GM18951 (cell line): ENCODE data around the gene GFPT2.

Experiments used
- POLR2A ChIP-seq: IDR thresholded peaks from 4 replicates; pipeline ENCODE4 v1.6.1; 2011; ENCODE audit warnings: mild to moderate bottlenecking; ENCODE audit not compliant: insufficient read length, insufficient read depth; ENCODE audit errors: extremely low read depth
- in situ Hi-C: fragments of 300-500 bp; cut with MboI; formaldehyde crosslinking; loops from one replicate; pipeline ENCODE4 v1.12.0; 2022; ENCODE audit warnings: low sequenced_read_pairs, mixed read lengths, inconsistent platforms; ENCODE audit not compliant: unreplicated experiment

GFPT2 gene

DNA sequence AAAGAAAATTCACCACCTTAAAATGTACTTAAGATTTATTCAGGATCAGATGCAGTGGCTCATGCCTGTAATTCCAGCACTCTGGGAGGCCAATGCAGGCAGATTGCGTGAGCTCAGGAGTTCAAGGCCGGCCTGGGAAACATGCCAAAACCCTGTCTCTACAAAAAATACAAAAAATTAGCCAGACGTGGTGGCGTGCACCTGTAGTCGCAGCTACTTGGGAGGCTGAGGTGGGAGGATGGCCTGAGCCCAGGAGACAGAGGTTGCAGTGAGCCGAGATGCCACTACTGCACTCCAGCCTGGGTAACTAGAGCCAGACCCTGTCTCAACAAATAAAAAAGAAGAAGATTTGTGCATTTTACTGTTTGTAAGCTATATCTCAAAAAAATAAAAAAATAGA, 34.7 kb upstream of the GFPT2 start:
- in situ Hi-C loops, result no loop called here
- TF ChIP-seq POLR2A, result no peak

- TF ChIP-seq POLR2A, result no peak
- in situ Hi-C loops, result no loop called here
These were observed 29.8 kb upstream of the GFPT2 start for GRCh38 chr5:180382926-180383325.

GRCh38 chr5:180381851-180382480, 28.8 kb upstream of the GFPT2 start:
- in situ Hi-C loops, result no loop called here
- no peak for TF ChIP-seq POLR2A

DNA sequence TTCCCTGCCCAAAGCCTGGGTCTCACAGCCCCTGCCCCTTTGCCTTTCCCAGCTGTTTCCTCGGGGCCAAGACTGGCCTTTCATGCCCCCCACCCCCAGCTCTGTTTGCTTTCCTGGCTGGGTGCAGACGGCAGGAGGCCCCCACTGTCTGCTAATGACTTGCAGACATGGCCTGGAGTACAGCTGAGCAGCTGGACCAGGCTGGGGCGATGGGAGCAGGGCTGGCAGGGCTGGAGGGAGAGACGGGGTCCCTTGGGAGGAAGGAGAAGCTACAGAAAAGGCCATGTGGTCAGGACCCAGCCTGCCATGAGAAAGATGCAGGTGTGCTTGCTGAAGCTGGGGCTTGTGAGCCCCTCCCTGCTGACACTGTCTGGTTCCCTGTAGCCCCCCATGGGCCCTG, 28.3 kb upstream of the GFPT2 start:
- in situ Hi-C loops, result no loop called here

GRCh38 chr5:180380856-180381255, 27.7 kb upstream of the GFPT2 start:
- no peak for TF ChIP-seq POLR2A
- in situ Hi-C loops, result no loop called here

More for the DNA sequence above, 28.3 kb upstream of the GFPT2 start:
- no peak for TF ChIP-seq POLR2A

DNA sequence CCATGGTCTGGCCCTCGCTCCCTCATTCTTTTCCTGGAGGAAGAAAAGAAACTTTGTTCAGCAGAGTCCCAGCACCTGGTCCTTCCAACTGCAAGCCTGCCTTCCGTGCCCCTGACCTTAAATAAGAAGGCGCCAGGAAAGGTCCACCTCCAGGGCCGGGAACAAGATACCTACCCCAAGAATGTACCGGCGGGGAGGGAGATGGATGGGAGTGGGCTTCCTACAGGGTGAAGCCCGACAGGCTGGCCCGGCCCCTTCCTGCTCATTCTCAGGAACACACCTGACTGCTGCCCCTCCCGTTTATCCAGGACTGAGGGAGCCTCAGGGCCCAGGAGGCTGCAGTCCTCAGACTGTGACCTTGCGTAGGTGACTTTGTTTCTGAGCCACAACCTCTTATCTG, 27.3 kb upstream of the GFPT2 start:
- in situ Hi-C loops, result no loop called here

DNA sequence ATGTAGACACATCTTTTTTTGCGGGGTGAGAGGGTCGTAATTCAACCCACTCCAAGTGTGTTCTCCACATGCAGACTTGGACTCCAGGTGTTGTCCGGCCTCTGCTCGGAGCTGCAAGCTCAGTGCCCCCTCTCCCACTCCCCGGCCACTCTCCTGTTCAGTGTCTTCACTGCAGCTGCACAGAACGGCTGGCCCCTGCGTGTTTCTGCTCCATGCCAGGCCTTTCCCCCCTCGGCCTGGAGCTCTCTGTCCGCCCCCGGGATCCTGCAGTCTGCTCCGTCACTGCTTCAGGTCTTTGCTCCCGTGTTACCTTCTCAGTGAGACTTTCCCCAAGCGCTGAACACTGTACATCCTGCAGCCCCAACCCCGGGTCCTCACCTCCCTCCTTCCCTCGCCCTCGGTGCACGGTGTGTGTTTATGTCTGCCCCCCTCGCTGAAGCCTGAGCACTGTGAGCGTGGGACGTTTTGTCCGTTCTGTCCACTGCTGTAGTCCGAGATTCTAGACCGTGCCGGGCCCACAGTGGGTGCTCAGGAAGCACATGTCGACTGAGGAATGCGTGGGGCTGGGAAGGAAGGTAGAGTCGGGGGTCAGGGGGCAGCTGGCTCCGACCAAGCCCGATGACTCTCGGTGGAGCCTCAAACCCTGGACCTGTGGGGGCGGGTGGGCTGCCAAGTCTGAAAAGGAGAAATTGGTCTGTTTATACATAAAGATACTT, 26.4 kb upstream of the GFPT2 start:
- in situ Hi-C loops, result no loop called here

More for the DNA sequence above, 27.3 kb upstream of the GFPT2 start:
- no peak for TF ChIP-seq POLR2A

GRCh38 chr5:180378438-180379344, 25.6 kb upstream of the GFPT2 start:
- in situ Hi-C loops, result no loop called here
- TF ChIP-seq POLR2A, result no peak

More for the DNA sequence above, 26.4 kb upstream of the GFPT2 start:
- no peak for TF ChIP-seq POLR2A

GRCh38 chr5:180377556-180378197, 24.5 kb upstream of the GFPT2 start:
- in situ Hi-C loops, result no loop called here
- no peak for TF ChIP-seq POLR2A

DNA sequence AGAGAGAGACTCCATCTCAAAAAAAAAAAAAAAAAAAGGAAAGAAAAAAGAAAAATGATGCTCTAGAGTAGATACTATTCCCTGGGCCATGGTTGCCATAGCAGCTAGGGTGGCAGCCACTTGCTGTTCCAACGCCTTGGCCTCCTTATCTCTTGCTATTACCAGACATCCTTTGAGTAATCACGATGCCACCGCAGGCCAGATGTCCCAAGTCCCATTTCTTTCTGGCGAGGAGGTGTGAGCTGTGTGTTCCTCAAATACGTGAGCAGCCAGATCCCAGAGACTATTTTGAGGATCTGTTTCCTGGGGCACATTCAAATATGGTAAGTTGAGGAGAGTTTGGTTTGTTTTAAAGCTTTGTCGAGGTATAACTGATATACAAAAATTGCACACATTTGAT, 23.4 kb upstream of the GFPT2 start:
- in situ Hi-C loops, result no loop called here
- TF ChIP-seq POLR2A, result no peak

GRCh38 chr5:180375955-180376354, 22.8 kb upstream of the GFPT2 start:
- in situ Hi-C loops, result no loop called here
- TF ChIP-seq POLR2A, result no peak

DNA sequence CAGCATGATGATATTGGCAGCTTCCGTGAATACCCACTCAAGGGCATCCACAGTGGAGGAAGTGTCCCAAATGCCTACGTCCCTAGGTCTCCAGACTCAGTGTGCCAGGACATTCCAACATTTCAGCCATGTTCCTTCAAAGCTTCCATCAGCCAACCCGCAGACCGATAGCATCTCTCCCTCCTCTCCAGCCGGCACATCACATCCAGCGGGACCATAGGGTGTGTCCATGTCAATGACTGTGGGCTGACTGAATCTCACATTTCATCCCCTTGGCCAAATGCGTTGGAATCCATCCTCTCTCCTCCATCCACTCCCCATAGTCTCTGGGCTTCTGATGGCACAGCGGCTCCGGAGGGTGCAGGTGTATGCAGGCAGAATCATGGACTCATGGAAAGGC, 22.2 kb upstream of the GFPT2 start:
- in situ Hi-C loops, result no loop called here

DNA sequence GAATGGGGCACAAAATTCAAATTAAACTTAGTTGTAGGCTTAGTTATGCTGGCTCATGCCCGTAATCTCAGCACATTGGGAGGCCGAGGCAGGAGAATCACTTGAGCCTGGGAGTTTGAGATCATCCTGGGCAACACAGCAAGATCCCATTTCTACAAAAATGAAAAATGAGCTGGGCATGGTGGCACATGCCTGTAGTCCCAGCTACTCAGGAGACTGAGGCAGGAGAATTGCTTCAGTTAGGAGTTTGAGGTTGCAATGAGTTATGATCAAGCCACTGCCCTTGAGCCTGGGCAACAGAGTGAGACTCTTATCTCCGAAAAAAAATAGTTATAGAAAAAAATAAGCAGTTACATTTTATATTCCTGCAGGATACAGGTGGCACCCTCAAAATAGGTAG, 20.7 kb upstream of the GFPT2 start:
- in situ Hi-C loops, result no loop called here
- no peak for TF ChIP-seq POLR2A

More for the DNA sequence above, 22.2 kb upstream of the GFPT2 start:
- no peak for TF ChIP-seq POLR2A

- in situ Hi-C loops, result no loop called here
- no peak for TF ChIP-seq POLR2A
These were observed 20.3 kb upstream of the GFPT2 start for GRCh38 chr5:180373454-180373853.
